Measurements from ENCODE around the gene CHST9. TPM values are rescaled to one million over a fixed set of nuclear protein-coding genes. Genes with fewer than 3 reads are reported as not detected.
"Not testable (repeated sequence)": the region's sequence is repeated elsewhere in the genome, so short reads cannot be mapped to it uniquely, and the experiment has no call there.

Gene CHST9
- total and polyA plus RNA-seq, 9 of the 15 experiments (the other 6 are each of a cell fraction or from before 2014, with no cell fraction given) = not detected

DNA sequence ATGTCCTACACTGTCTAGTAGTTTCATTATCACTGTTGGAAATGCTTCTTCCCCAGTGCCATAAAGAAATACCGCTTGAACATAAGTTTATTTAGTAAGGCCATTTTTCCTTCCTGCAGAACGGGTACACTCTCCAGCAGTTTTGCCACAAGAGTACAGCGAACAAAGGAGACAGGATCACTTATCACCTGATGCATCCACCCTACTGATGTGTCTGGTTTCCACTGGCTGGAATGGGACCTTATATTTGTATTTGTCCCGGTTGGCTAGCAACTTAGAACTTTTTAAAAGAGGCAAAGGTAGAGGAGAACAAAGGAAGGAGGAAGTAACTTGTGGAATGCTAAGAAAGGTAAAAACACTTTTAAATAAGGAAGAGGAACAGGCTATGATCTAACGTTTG lies 46.1 kb upstream of the CHST9 start:
- H3K9me3 ChIP-seq (replicated peaks; ENCODE audit: control insufficient read depth, insufficient read depth, low read depth, low read length); H2AFZ ChIP-seq (ENCODE audit: low read depth, low read length); BruUV-seq (replicated peaks); H3K9me1 ChIP-seq (ENCODE audit: control insufficient read depth, insufficient read depth, low read length); POLR2A ChIA-PET; in situ Hi-C loops (cut with MboI); H3K36me3 ChIP-seq (ENCODE audit: control insufficient read depth, insufficient read depth, low read length); H3K4me3 ChIP-seq; FAIRE-seq; intact Hi-C loops (cut with micrococcal nuclease); H3K4me2 ChIP-seq (ENCODE audit: insufficient read depth, low read length); H3K27me3 ChIP-seq (ENCODE audit: control insufficient read depth in 2 of 2, insufficient read depth in 2 of 2, low read length in 2 of 2); DNase-seq (ENCODE audit: extremely low read depth in 1 of 4, low spot score in 3 of 4); H3K4me1 ChIP-seq (replicated peaks in 1 of 2; ENCODE audit: control insufficient read depth in 2 of 2, insufficient read depth in 2 of 2, low read length in 2 of 2); H3K9ac ChIP-seq (ENCODE audit: insufficient read depth in 1 of 2, low read depth in 2 of 2, low read length in 2 of 2); H3K27ac ChIP-seq (ENCODE audit: extremely low read depth, low read depth, low read length); H4K20me1 ChIP-seq (replicated peaks; ENCODE audit: control insufficient read depth, insufficient read depth, low read length); ATAC-seq; H3K79me2 ChIP-seq (ENCODE audit: control insufficient read depth, insufficient read depth, low read length); CTCF ChIA-PET (ENCODE audit: low intra/inter-chr PET ratio): not testable (repeated sequence)
- WGBS (ENCODE audit: insufficient coverage, low coverage, missing lambda C conversion rate) = under 1% methylated on average over 5 of the region's 5 CpGs

DNA sequence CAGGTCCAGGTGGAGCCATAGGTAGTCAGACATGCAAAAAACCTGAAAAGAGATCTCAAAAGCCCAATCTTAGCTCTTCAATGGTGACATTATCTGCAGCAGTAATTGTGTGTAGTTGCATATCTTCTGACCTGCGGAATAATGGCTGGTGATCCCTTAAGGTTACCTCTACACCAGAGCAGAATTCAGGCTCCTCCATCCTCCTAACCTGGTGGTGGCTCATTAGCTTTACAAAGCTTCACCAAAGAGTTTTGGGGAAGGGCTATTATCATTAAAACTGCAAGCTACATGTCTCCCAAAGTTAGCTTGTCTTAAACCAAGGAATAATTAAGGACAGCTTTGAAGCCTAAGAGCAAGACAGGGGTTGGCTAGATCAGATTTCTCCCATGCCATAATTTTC lies 42.6 kb upstream of the CHST9 start:
- ChIA-PET CTCF (ENCODE audit: low intra/inter-chr PET ratio) (no interaction called here), POLR2A (interaction anchor here (0.6 to 0.9 kb wide), 2 partner anchors 11 to 207 kb away, joined by 3 read pairs; no protein-coding TSS in a partner anchor)
- no peak for ATAC-seq
- Histone ChIP-seq H3K4me3 (no peak overlapping the region), H3K9me1 (ENCODE audit: control insufficient read depth, insufficient read depth, low read length) (no peaks in the 10 kb centered on the region), H3K4me2 (ENCODE audit: insufficient read depth, low read length) (no peak overlapping the region), H3K36me3 (ENCODE audit: control insufficient read depth, insufficient read depth, low read length) (no peaks in the 10 kb centered on the region), H3K9ac (ENCODE audit: insufficient read depth in 1 of 2, low read depth in 2 of 2, low read length in 2 of 2) (no peak overlapping the region), H3K27me3 (ENCODE audit: control insufficient read depth in 2 of 2, insufficient read depth in 2 of 2, low read length in 2 of 2) (no peaks in the 10 kb centered on the region), H3K9me3 (replicated peaks; ENCODE audit: control insufficient read depth, insufficient read depth, low read depth, low read length) (no peaks in the 10 kb centered on the region), H4K20me1 (replicated peaks; ENCODE audit: control insufficient read depth, insufficient read depth, low read length) (no peaks in the 10 kb centered on the region), H3K4me1 (replicated peaks in 1 of 2; ENCODE audit: control insufficient read depth in 2 of 2, insufficient read depth in 2 of 2, low read length in 2 of 2) (no peaks in the 10 kb centered on the region), H2AFZ (ENCODE audit: low read depth, low read length) (no peak overlapping the region), H3K27ac (ENCODE audit: extremely low read depth, low read depth, low read length) (no peak overlapping the region), H3K79me2 (ENCODE audit: control insufficient read depth, insufficient read depth, low read length) (no peaks in the 10 kb centered on the region)
- whole genome bisulfite sequencing (ENCODE audit: insufficient coverage, low coverage, missing lambda C conversion rate) = 0% methylated on average over 1 of the region's 1 CpG
- DNase-seq (ENCODE audit: extremely low read depth in 1 of 4, low spot score in 3 of 4) = no peak
- no peak for FAIRE-seq
- no TSS peak for BruUV-seq (replicated peaks)
- intact Hi-C loops (cut with micrococcal nuclease) (no loop called here), in situ Hi-C loops (cut with MboI) (no loop called here)
- TF ChIP-seq FOXM1 (IDR thresholded peaks at IDR 0.05; ENCODE audit: low read depth) (no peak), FOXM1 (CRISPR knock-in tag; IDR thresholded peaks at IDR 0.05; ENCODE audit: low read depth) (no peak), ESRRA (IDR thresholded peaks at IDR 0.05; ENCODE audit: borderline replicate concordance, low read depth) (no peak), XRCC4 (IDR thresholded peaks at IDR 0.05; ENCODE audit: extremely low read depth, insufficient read depth, insufficient read length) (no peak), HSF4 (CRISPR knock-in tag; IDR thresholded peaks at IDR 0.05; ENCODE audit: borderline replicate concordance) (no peak), NR1H2 (CRISPR knock-in tag; IDR thresholded peaks at IDR 0.05) (no peak), FOXA3 (CRISPR knock-in tag; conservative IDR thresholded peaks at IDR 0.05 in 1 of 2, IDR thresholded peaks at IDR 0.05 in 1 of 2) (no peak), RFX1 (IDR thresholded peaks at IDR 0.05) (no peak), U2AF2 (optimal IDR thresholded peaks at IDR 0.05; ENCODE audit: low read depth, low read length) (no peak), CEBPG (CRISPR knock-in tag; IDR thresholded peaks at IDR 0.05) (no peak), CEBPG (tag; conservative IDR thresholded peaks at IDR 0.05 in 1 of 2, IDR thresholded peaks at IDR 0.05 in 1 of 2) (no peak)
- TF ChIP-seq, protein P1, sequence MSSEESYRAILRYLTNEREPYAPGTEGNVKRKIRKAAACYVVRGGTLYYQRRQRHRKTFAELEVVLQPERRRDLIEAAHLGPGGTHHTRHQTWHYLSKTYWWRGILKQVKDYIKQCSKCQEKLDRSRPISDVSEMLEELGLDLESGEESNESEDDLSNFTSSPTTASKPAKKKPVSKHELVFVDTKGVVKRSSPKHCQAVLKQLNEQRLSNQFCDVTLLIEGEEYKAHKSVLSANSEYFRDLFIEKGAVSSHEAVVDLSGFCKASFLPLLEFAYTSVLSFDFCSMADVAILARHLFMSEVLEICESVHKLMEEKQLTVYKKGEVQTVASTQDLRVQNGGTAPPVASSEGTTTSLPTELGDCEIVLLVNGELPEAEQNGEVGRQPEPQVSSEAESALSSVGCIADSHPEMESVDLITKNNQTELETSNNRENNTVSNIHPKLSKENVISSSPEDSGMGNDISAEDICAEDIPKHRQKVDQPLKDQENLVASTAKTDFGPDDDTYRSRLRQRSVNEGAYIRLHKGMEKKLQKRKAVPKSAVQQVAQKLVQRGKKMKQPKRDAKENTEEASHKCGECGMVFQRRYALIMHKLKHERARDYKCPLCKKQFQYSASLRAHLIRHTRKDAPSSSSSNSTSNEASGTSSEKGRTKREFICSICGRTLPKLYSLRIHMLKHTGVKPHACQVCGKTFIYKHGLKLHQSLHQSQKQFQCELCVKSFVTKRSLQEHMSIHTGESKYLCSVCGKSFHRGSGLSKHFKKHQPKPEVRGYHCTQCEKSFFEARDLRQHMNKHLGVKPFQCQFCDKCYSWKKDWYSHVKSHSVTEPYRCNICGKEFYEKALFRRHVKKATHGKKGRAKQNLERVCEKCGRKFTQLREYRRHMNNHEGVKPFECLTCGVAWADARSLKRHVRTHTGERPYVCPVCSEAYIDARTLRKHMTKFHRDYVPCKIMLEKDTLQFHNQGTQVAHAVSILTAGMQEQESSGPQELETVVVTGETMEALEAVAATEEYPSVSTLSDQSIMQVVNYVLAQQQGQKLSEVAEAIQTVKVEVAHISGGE (CRISPR knock-in tag; IDR thresholded peaks at IDR 0.05) = no peak
